ENCODE data around the gene ZNF740.

ZNF740 gene

DNA sequence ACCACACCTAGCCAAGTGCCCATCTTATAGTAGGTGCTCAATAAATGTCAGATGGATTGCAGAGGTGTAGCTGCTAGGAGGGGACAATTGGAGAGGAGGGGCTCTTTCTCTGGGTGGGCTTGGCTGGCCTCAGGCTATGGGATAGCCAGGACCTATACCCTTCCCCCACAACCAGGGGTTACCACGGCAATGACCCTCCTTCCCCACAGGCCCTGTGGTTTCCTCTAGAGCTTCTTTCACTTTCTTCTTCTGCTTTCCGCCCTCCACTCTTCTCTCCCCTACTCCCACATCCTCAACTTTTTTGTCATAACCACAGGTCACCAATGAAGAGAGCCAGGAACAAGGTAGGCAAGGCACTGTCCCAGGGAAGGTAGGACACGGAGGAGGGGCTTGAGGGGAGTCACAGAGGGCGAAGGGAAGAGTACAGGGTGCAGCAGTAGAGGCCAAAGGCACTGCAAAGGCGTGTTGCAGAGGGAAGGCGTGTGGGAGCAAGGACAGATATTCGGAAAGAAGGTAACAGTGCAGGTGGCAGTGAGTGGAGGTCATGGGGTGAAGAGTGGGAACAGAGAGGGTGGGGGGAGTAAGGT lies 28.4 kb downstream of the ZNF740 start:
- peak; percentile 69 for DNase-seq (ENCODE audit: extremely low read depth, insufficient read length)
- Histone ChIP-seq H3K4me3 (replicated peaks; ENCODE audit: low read depth, low read length) (peak overlapping the region; percentile 66), H3K27me3 (replicated peaks; ENCODE audit: control insufficient read depth, insufficient read depth, low read length) (no peaks in the 10 kb centered on the region), H3K36me3 (ENCODE audit: control insufficient read depth, insufficient read depth, low read length) (peaks cover 7% of the 10 kb centered on the region)
- TF ChIP-seq, protein P1, sequence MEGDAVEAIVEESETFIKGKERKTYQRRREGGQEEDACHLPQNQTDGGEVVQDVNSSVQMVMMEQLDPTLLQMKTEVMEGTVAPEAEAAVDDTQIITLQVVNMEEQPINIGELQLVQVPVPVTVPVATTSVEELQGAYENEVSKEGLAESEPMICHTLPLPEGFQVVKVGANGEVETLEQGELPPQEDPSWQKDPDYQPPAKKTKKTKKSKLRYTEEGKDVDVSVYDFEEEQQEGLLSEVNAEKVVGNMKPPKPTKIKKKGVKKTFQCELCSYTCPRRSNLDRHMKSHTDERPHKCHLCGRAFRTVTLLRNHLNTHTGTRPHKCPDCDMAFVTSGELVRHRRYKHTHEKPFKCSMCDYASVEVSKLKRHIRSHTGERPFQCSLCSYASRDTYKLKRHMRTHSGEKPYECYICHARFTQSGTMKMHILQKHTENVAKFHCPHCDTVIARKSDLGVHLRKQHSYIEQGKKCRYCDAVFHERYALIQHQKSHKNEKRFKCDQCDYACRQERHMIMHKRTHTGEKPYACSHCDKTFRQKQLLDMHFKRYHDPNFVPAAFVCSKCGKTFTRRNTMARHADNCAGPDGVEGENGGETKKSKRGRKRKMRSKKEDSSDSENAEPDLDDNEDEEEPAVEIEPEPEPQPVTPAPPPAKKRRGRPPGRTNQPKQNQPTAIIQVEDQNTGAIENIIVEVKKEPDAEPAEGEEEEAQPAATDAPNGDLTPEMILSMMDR (IDR thresholded peaks at IDR 0.05; ENCODE audit: insufficient read depth, low read length, poor library complexity, severe bottlenecking) = no peak

DNA sequence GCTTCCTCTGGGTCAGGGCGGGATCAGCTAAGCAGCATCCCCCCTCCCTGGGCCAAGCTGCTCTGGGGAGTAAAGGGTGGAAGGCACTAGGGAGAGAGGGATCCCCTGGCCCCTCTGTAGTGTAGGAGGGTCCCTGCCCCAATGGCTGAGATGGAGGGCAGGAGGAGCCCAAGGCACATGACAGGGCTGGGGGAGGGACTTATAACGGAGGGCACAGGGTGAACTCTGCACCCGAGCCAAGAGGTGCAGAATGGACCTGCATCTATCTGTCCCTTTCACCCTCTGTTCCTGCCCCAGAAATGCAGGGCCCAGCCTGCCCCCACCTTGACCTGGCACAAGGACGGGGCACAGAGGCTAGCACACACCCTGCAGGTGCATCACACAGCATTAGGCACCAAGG lies 30.3 kb downstream of the ZNF740 start:
- TF ChIP-seq, protein P1 (IDR thresholded peaks at IDR 0.05; ENCODE audit: insufficient read depth, low read length, poor library complexity, severe bottlenecking) = no peak
- no peak overlapping the region for H3K4me3 ChIP-seq (replicated peaks; ENCODE audit: low read depth, low read length)
- peaks cover 10% of the 10 kb centered on the region for H3K36me3 ChIP-seq (ENCODE audit: control insufficient read depth, insufficient read depth, low read length)
- no peak for DNase-seq (ENCODE audit: extremely low read depth, insufficient read length)
- no peaks in the 10 kb centered on the region for H3K27me3 ChIP-seq (replicated peaks; ENCODE audit: control insufficient read depth, insufficient read depth, low read length)

DNA sequence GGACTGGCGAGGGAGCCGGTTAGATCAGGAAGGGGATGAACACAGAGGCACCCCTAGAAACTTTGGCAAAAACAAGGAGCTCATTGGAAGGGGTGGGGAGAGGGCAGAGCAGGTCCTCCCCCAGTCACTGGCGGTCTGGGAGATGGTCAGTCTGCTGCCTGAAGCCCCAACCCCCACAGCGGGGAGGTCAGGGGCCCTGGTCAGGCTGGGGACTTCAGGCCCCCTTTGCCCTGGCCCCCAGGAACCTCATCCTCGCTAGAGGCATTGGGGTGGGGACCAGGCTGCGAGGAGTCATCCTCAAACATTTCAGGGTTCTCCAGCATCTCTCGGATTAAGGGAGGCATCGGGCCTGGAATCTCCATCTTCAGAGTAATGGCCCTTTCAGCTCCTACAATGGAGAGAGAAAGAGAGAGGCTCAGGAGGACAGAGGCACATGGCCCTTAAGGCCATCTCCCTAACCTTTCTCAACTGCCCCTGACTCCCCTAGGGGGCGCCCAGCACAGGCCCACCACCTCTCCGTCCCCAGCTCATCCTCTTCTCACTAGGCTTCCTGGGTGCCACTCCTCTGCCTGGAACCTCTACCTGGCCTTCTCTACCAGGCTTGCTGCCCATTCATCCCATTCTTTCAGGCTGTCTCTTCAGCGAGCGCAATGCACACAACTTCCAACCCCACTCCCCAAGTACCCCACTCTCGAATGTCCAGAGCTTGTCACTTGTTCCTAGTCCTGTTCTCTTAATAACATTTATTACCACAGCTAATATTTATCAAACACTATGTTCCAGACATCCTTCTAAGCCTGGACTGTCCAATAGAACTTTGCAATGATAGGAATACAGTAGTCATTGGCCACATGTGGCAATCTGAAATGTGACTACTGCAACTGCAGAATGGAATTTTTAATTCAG lies 31.2 kb downstream of the ZNF740 start:
- TF ChIP-seq, protein P1 (IDR thresholded peaks at IDR 0.05; ENCODE audit: insufficient read depth, low read length, poor library complexity, severe bottlenecking) = peak; percentile 73
- H3K4me3 ChIP-seq (replicated peaks; ENCODE audit: low read depth, low read length) = no peak overlapping the region
- H3K27me3 ChIP-seq (replicated peaks; ENCODE audit: control insufficient read depth, insufficient read depth, low read length) = no peaks in the 10 kb centered on the region
- peaks cover 10% of the 10 kb centered on the region for H3K36me3 ChIP-seq (ENCODE audit: control insufficient read depth, insufficient read depth, low read length)
- DNase-seq (ENCODE audit: extremely low read depth, insufficient read length) = no peak

DNA sequence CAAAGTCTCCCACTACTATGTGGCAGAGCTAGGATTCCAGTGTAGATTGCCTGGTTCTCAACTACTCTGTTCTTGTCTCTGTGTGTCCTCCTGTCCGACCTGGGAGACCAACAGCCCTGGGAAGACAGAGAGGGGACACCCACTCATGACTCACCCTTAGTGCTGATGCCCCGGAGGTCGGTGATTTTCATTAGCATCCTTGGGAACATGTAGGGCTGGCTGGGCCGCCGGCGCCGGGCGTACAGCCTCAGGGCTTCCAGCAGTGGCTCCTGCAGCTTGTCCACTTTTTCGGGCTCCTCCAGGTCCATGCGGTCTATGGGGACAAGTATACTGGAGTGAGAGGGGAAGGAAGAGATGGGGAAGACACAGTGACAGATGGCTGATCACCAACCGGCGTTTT lies 32.4 kb downstream of the ZNF740 start:
- TF ChIP-seq, protein P1 (IDR thresholded peaks at IDR 0.05; ENCODE audit: insufficient read depth, low read length, poor library complexity, severe bottlenecking) = no peak
- H3K27me3 ChIP-seq (replicated peaks; ENCODE audit: control insufficient read depth, insufficient read depth, low read length) = no peaks in the 10 kb centered on the region
- no peak for DNase-seq (ENCODE audit: extremely low read depth, insufficient read length)
- peaks cover 10% of the 10 kb centered on the region for H3K36me3 ChIP-seq (ENCODE audit: control insufficient read depth, insufficient read depth, low read length)
- H3K4me3 ChIP-seq (replicated peaks; ENCODE audit: low read depth, low read length) = no peak overlapping the region

DNA sequence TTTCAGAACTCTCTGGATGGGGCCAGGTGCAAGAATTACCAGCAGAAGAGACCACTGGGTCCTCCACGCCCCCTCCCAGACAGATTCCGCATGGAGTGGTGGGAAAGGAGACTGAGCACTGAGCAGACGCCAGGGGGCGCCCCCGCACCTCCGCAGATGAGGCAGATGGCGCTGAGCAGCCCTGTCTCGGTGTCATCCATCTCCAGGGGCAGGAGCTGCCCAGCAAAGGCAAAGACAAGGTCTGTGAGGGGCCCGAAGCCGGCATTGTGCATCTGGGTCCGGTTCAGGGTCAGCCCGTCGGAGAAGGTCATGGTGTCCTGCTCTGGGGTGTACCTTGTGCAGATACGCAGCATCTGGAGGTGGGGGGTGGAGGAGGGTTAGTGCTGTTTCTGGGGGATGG lies 32.8 kb downstream of the ZNF740 start:
- H3K4me3 ChIP-seq (replicated peaks; ENCODE audit: low read depth, low read length) = no peak overlapping the region
- TF ChIP-seq, protein P1 (IDR thresholded peaks at IDR 0.05; ENCODE audit: insufficient read depth, low read length, poor library complexity, severe bottlenecking) = peak; percentile 97
- peak; percentile 67 for DNase-seq (ENCODE audit: extremely low read depth, insufficient read length)
- H3K27me3 ChIP-seq (replicated peaks; ENCODE audit: control insufficient read depth, insufficient read depth, low read length) = no peaks in the 10 kb centered on the region
- H3K36me3 ChIP-seq (ENCODE audit: control insufficient read depth, insufficient read depth, low read length) = peaks cover 10% of the 10 kb centered on the region

All from GM06990 (cell line).